Transverse colon (tissue), 4 donors: ENCODE data around the gene MADCAM1. TPM values are rescaled to one million over a fixed set of nuclear protein-coding genes. Genes with fewer than 3 reads are reported as not detected.

Experiments
- DNase-seq: peaks from one replicate; pipeline ENCODE4 v3.0.0-alpha.2; 2019
- H3K27ac ChIP-seq, 4 donors: fragments of 200-600 bp; sonication (generic); 2 replicates each; pipeline ENCODE4 v1.5.1; 2016 to 2018; ENCODE audit warnings: inconsistent platforms in 4 of 4
- H3K27me3 ChIP-seq: fragments of 200-600 bp; sonication (generic); 2 replicates; pipeline ENCODE4 v1.5.1; 2017; ENCODE audit warnings: inconsistent platforms
- H3K36me3 ChIP-seq, 4 donors: fragments of 200-600 bp; sonication (generic); 2 replicates each; pipeline ENCODE4 v1.5.1; 2017 to 2019; ENCODE audit warnings: inconsistent platforms in 4 of 4
- H3K4me1 ChIP-seq, 4 donors: fragments of 200-600 bp; sonication (generic); 2 replicates each; pipeline ENCODE4 v1.5.1; 2017 to 2020; ENCODE audit warnings: inconsistent platforms in 4 of 4
- H3K4me3 ChIP-seq, 4 donors: fragments of 200-600 bp; sonication (generic); 1 replicate in 1 of 4; 2 replicates in 3 of 4; pipeline versions ENCODE4 v1.5.1 to v1.6.1; 2017 to 2019; ENCODE audit warnings: inconsistent platforms in 4 of 4
- H3K9me3 ChIP-seq, 2 donors: fragments of 200-600 bp; sonication (generic); 2 replicates each; pipeline ENCODE4 v1.5.1; 2017 to 2019; ENCODE audit warnings: inconsistent platforms in 2 of 2
- CTCF ChIP-seq, 5 experiments: fragments of 200-600 bp in 3 of 5; fragments of 450-650 bp in 2 of 5; sonication (generic) in 3 of 5; IDR thresholded peaks; 1 replicate in 2 of 5; 2 replicates in 3 of 5; pipeline ENCODE4 v1.5.1; 2016 to 2017; ENCODE audit warnings: antibody characterized with exemption in 5 of 5, inconsistent platforms in 3 of 5, mild to moderate bottlenecking in 2 of 5, moderate library complexity in 1 of 5
- EP300 ChIP-seq: sonication (generic); formaldehyde crosslinking; IDR thresholded peaks from one replicate; pipeline ENCODE4 v1.6.1; 2017; ENCODE audit warnings: antibody characterized with exemption, low read depth
- POLR2A ChIP-seq: fragments of 450-650 bp; IDR thresholded peaks from one replicate; pipeline ENCODE4 v1.6.1; 2016; ENCODE audit warnings: antibody characterized with exemption, mild to moderate bottlenecking, moderate library complexity
- POLR2AphosphoS5 ChIP-seq, 3 donors: sonication (generic); formaldehyde crosslinking; IDR thresholded peaks; one replicate each; pipeline ENCODE4 v1.6.1; 2016; ENCODE audit warnings: antibody characterized with exemption in 3 of 3
- WGBS, 2 donors: methylation state at CpG; one replicate each; pipeline ENCODE4 v1.1.5; 2018; ENCODE audit warnings: low coverage in 1 of 2; 5-methylcytosine and 5-hydroxymethylcytosine counted together
- in situ Hi-C, 4 donors: fragments of 200-750 bp; cut with MboI; loops; one replicate each; pipeline versions ENCODE4 v1.15.0 to v1.15.1; 2017; ENCODE audit warnings: low sequenced_read_pairs in 3 of 4, low pct_ligation_motif_present in 1 of 4, low pct_unique_long_range_greater_than_20kb in 1 of 4
- intact Hi-C: fragments of 100-400 bp; cut with DNase I; formaldehyde crosslinking; loops from one replicate; pipeline ENCODE4 v1.15.1; 2023; ENCODE audit warnings: low total_unique reads
- total RNA-seq, 4 donors: library from RNA; depleted of rRNA; stranded (reverse); fragments of >200 nt; gene quantifications; one replicate each; pipeline ENCODE4 v1.1.0, GENCODE V29; 2016

Gene MADCAM1
- total RNA-seq, 4 donors from 2014 or later, result 0.68 to 6.7 (median 2.9) TPM

- WGBS, 2 donors, result 20 to 35% methylated on average over 1 to 22 of the region's 22 CpGs
- H3K27ac ChIP-seq, result no peak overlapping the region
- no peak for TF ChIP-seq POLR2AphosphoS5 (IDR thresholded peaks at IDR 0.05)
- TF ChIP-seq CTCF (IDR thresholded peaks at IDR 0.05), result no peak
- TF ChIP-seq EP300, result no peak
- no peak for TF ChIP-seq POLR2A
- in situ Hi-C loops, result no loop called here
- no peak for DNase-seq
- no peak overlapping the region for H3K4me3 ChIP-seq
- H3K27me3 ChIP-seq, result peaks cover 38% of the 10 kb centered on the region
- intact Hi-C loops, result no loop called here
- no peaks in the 10 kb centered on the region for H3K36me3 ChIP-seq
- peaks cover 4 to 30% (median 18%) of the 10 kb centered on the region in 4 donors for H3K4me1 ChIP-seq
- H3K9me3 ChIP-seq, result no peaks in the 10 kb centered on the region
These were observed 1.9 kb upstream of the MADCAM1 start for GRCh38 chr19:494171-495080.

GRCh38 chr19:495081-495401 lies 1.2 kb upstream of the MADCAM1 start:
- TF ChIP-seq EP300 (no peak), CTCF (IDR thresholded peaks at IDR 0.05) (no peak), POLR2AphosphoS5 (IDR thresholded peaks at IDR 0.05) (no peak), POLR2A (no peak)
- 72% methylated on average over 8 of the region's 10 CpGs; no CpG with 5 or more reads in 1 of the 2 donors for WGBS, 2 donors
- intact Hi-C loops (no loop called here), in situ Hi-C loops (no loop called here)
- no peak overlapping the region for H3K4me3 ChIP-seq
- no peak overlapping the region for H3K27ac ChIP-seq
- DNase-seq, result no peak
- H3K27me3 ChIP-seq, result peaks cover 44% of the 10 kb centered on the region
- no peaks in the 10 kb centered on the region for H3K9me3 ChIP-seq
- no peaks in the 10 kb centered on the region for H3K36me3 ChIP-seq
- H3K4me1 ChIP-seq, result peaks cover 0 to 24% (median 12%) of the 10 kb centered on the region in 4 donors

DNA sequence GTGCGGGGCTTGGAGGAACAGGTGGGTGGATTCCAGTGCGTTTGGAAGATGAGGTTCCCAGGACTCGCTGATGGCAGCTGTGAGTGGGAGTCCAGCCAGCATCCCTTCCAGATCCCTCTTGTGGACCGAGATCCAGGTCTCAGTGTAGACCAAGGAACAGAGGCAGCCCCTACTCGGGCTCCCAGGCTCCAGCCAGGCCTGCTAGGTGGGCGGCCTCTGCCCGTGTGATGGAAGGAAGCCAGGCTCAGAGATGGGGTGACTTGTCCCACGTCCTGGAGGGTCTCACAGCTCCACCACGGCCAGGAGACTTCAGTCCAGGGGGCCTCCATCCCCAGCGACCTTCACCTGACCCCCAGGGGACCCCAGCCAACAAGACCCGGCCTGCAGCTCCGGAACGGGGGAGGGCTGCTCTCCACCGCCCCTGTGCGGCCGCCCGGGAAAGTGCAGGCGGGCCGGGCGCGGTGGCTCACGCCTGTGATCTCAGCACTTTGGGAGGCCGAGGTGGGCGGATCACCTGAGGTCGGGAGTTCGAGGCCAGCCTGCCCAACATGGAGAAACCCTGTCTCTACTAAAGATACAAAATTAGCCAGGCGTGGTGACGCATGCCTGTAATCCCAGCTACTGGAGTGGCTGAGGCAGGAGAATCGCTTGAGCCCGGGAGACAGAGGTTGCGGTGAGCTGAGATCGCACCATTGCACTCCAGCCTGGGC lies 729 bp upstream of the MADCAM1 start:
- H3K36me3 ChIP-seq, result no peaks in the 10 kb centered on the region
- intact Hi-C loops (no loop called here), in situ Hi-C loops (no loop called here)
- H3K4me3 ChIP-seq, result no peak overlapping the region
- peak; percentile 62 to 85 (median 73) for TF ChIP-seq CTCF (IDR thresholded peaks at IDR 0.05)
- no peak for TF ChIP-seq EP300
- TF ChIP-seq POLR2A, result no peak
- peaks cover 46% of the 10 kb centered on the region for H3K27me3 ChIP-seq
- WGBS, 2 donors, result 23 to 62% methylated on average over 6 to 31 of the region's 32 CpGs
- peaks cover 0 to 23% (median 12%) of the 10 kb centered on the region in 4 donors for H3K4me1 ChIP-seq
- H3K9me3 ChIP-seq, result no peaks in the 10 kb centered on the region
- H3K27ac ChIP-seq, result no peak overlapping the region
- DNase-seq, result no peak

DNA sequence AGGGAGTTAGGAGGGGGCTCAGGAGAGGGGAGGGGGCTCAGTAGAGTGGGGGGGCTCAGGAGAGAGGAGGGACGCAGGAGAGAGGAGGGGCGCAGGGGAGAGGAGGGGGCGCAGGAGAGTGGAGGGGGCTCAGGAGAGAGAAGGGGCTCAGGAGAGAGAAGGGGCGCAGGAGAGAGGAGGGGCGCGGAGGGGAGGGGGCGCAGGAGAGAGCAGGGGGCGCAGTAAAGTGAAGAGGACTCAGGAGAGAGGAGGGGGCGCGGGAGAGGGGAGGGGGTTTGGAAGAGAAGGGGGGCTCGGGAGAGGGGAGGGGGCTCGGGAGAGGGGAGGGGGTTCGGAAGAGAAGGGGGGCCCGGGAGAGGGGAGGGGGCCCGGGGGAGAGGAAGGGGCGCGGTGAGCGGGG lies 700 bp downstream of the MADCAM1 start:
- Histone ChIP-seq H3K36me3 (no peaks in the 10 kb centered on the region), H3K4me1 (peaks cover 0 to 19% (median 12%) of the 10 kb centered on the region in 4 donors), H3K4me3 (no peak overlapping the region), H3K9me3 (no peaks in the 10 kb centered on the region), H3K27ac (no peak overlapping the region), H3K27me3 (peaks cover 46% of the 10 kb centered on the region)
- intact Hi-C loops, result no loop called here
- in situ Hi-C loops, result no loop called here
- WGBS, 2 donors, result 4% methylated on average over 4 of the region's 18 CpGs; no CpG with 5 or more reads in 1 of the 2 donors
- TF ChIP-seq POLR2AphosphoS5 (IDR thresholded peaks at IDR 0.05) (no peak), EP300 (no peak), POLR2A (no peak), CTCF (IDR thresholded peaks at IDR 0.05) (no peak)
- no peak for DNase-seq
